ENCODE measurements around the gene ASTL.

The ASTL gene

GRCh38 chr2:96091141-96091710 lies 47.1 kb downstream of the ASTL start:
- H3K4me2 ChIP-seq (ENCODE audit: low read depth, low read length): no peak overlapping the region
- H3K4me1 ChIP-seq (ENCODE audit: low read length): no peaks in the 10 kb centered on the region
- H3K9me2 ChIP-seq (replicated peaks; ENCODE audit: insufficient read depth, low read length): no peaks in the 10 kb centered on the region
- no peaks in the 10 kb centered on the region for H4K20me1 ChIP-seq (ENCODE audit: insufficient read depth, low read length)
- no peaks in the 10 kb centered on the region for H3F3A ChIP-seq (ENCODE audit: insufficient read depth, low read length)
- no peaks in the 10 kb centered on the region for H3K27me3 ChIP-seq (replicated peaks; ENCODE audit: insufficient read depth, low read length)
- no peak overlapping the region for H3K27ac ChIP-seq (ENCODE audit: low read length)
- no peaks in the 10 kb centered on the region for H3K79me2 ChIP-seq (ENCODE audit: low read length)
- H3K9ac ChIP-seq (ENCODE audit: low read length): no peak overlapping the region
- DNase-seq: no peak
- H3K4me3 ChIP-seq (ENCODE audit: low read length): no peak overlapping the region
- H2AFZ ChIP-seq (ENCODE audit: low read length): no peak overlapping the region
- no peaks in the 10 kb centered on the region for H3K36me3 ChIP-seq (replicated peaks; ENCODE audit: insufficient read depth, low read length)
- TF ChIP-seq EZH2 (optimal IDR thresholded peaks at IDR 0.05; ENCODE audit: low read depth, low read length) (no peak), EZH2phosphoT487 (IDR thresholded peaks at IDR 0.05; ENCODE audit: low read length) (no peak)
- no peaks in the 10 kb centered on the region for H3K9me3 ChIP-seq (replicated peaks; ENCODE audit: insufficient read depth, low read length)

GRCh38 chr2:96090196-96090926 lies 47.9 kb downstream of the ASTL start:
- H3K79me2 ChIP-seq (ENCODE audit: low read length): no peaks in the 10 kb centered on the region
- no peak overlapping the region for H3K27ac ChIP-seq (ENCODE audit: low read length)
- H3K36me3 ChIP-seq (replicated peaks; ENCODE audit: insufficient read depth, low read length): no peaks in the 10 kb centered on the region
- no peak overlapping the region for H2AFZ ChIP-seq (ENCODE audit: low read length)
- no peaks in the 10 kb centered on the region for H3K27me3 ChIP-seq (replicated peaks; ENCODE audit: insufficient read depth, low read length)
- H3K4me3 ChIP-seq (ENCODE audit: low read length): no peak overlapping the region
- no peaks in the 10 kb centered on the region for H4K20me1 ChIP-seq (ENCODE audit: insufficient read depth, low read length)
- no peak for TF ChIP-seq EZH2phosphoT487 (IDR thresholded peaks at IDR 0.05; ENCODE audit: low read length)
- no peak for TF ChIP-seq EZH2 (optimal IDR thresholded peaks at IDR 0.05; ENCODE audit: low read depth, low read length)
- no peak for TF ChIP-seq CTCF (IDR thresholded peaks at IDR 0.05; ENCODE audit: low read length)
- no peaks in the 10 kb centered on the region for H3K9me2 ChIP-seq (replicated peaks; ENCODE audit: insufficient read depth, low read length)
- DNase-seq: no peak
- no peak overlapping the region for H3K4me2 ChIP-seq (ENCODE audit: low read depth, low read length)
- no peaks in the 10 kb centered on the region for H3F3A ChIP-seq (ENCODE audit: insufficient read depth, low read length)
- no peaks in the 10 kb centered on the region for H3K4me1 ChIP-seq (ENCODE audit: low read length)
- H3K9me3 ChIP-seq (replicated peaks; ENCODE audit: insufficient read depth, low read length): no peaks in the 10 kb centered on the region
- no peak overlapping the region for H3K9ac ChIP-seq (ENCODE audit: low read length)

- Histone ChIP-seq H4K20me1 (ENCODE audit: insufficient read depth, low read length) (no peaks in the 10 kb centered on the region), H3K4me2 (ENCODE audit: low read depth, low read length) (no peak overlapping the region), H3K27me3 (replicated peaks; ENCODE audit: insufficient read depth, low read length) (no peaks in the 10 kb centered on the region), H3K36me3 (replicated peaks; ENCODE audit: insufficient read depth, low read length) (no peaks in the 10 kb centered on the region), H3K9me3 (replicated peaks; ENCODE audit: insufficient read depth, low read length) (no peaks in the 10 kb centered on the region), H3K9ac (ENCODE audit: low read length) (no peak overlapping the region), H3K79me2 (ENCODE audit: low read length) (no peaks in the 10 kb centered on the region), H2AFZ (ENCODE audit: low read length) (no peak overlapping the region), H3K4me3 (ENCODE audit: low read length) (no peak overlapping the region), H3K9me2 (replicated peaks; ENCODE audit: insufficient read depth, low read length) (no peaks in the 10 kb centered on the region), H3K27ac (ENCODE audit: low read length) (no peak overlapping the region), H3K4me1 (ENCODE audit: low read length) (no peaks in the 10 kb centered on the region), H3F3A (ENCODE audit: insufficient read depth, low read length) (no peaks in the 10 kb centered on the region)
- no peak for TF ChIP-seq CTCF (IDR thresholded peaks at IDR 0.05; ENCODE audit: low read length)
- TF ChIP-seq EZH2 (optimal IDR thresholded peaks at IDR 0.05; ENCODE audit: low read depth, low read length): no peak
- no peak for TF ChIP-seq EZH2phosphoT487 (IDR thresholded peaks at IDR 0.05; ENCODE audit: low read length)
- DNase-seq: no peak
Observed at GRCh38 chr2:96089356-96090195, 48.7 kb downstream of the ASTL start.
